HG03439 (cell line): ENCODE data around the gene ACSS1.
A peak's percentile ranks its signal among the peaks of the same experiment; 100 is the strongest.

Source experiments
- ATAC-seq: cut with Tn5 transposase; IDR thresholded peaks from one replicate; pipeline ENCODE4 v1.9.1; 2021; ENCODE audit warnings: mild to moderate bottlenecking, moderate library complexity; ENCODE audit not compliant: unreplicated experiment

The ACSS1 gene

GRCh38 chr20:25058051-25058846 lies at the start of gene ACSS1:
TSS of gene ACSS1 (minus strand) at chr20:25058139. CDS start at chr20:25058102, 37 bp downstream.
- peak; percentile 69 for ATAC-seq

- no peak for ATAC-seq
Observed at GRCh38 chr20:25103526-25103925, 45.6 kb upstream of the ACSS1 start.

GRCh38 chr20:25100914-25101313 lies 43.0 kb upstream of the ACSS1 start:
- ATAC-seq, result no peak

- no peak for ATAC-seq
Observed at GRCh38 chr20:25099601-25100140, 41.7 kb upstream of the ACSS1 start.

- no peak for ATAC-seq
Observed at GRCh38 chr20:25097498-25097897, 39.6 kb upstream of the ACSS1 start.

- no peak for ATAC-seq
Observed at GRCh38 chr20:25090492-25091429, 32.8 kb upstream of the ACSS1 start.

GRCh38 chr20:25089662-25090061 lies 31.7 kb upstream of the ACSS1 start:
- ATAC-seq, result no peak

GRCh38 chr20:25089096-25089495 lies 31.2 kb upstream of the ACSS1 start:
- ATAC-seq, result no peak

- ATAC-seq, result no peak
Observed at GRCh38 chr20:25088267-25088666, 30.3 kb upstream of the ACSS1 start.

GRCh38 chr20:25087186-25087929 lies 29.4 kb upstream of the ACSS1 start:
- ATAC-seq, result no peak

- ATAC-seq, result no peak
Observed at GRCh38 chr20:25085756-25086495, 28.0 kb upstream of the ACSS1 start.

- no peak for ATAC-seq
Observed at GRCh38 chr20:25084626-25085187, 26.8 kb upstream of the ACSS1 start.

GRCh38 chr20:25083773-25084625 lies 26.1 kb upstream of the ACSS1 start:
- ATAC-seq, result no peak

GRCh38 chr20:25083141-25083772 lies 25.3 kb upstream of the ACSS1 start:
- no peak for ATAC-seq

- ATAC-seq, result no peak
Observed at GRCh38 chr20:25082498-25082873, 24.5 kb upstream of the ACSS1 start.

GRCh38 chr20:25081730-25082497 lies 24.0 kb upstream of the ACSS1 start, which contains the start of gene VSX1:
TSS of gene VSX1 (minus strand) at chr20:25082141. CDS start at chr20:25082096, 45 bp downstream.
- no peak for ATAC-seq

- ATAC-seq, result no peak
Observed at GRCh38 chr20:25081065-25081729, 23.3 kb upstream of the ACSS1 start.
